Fibroblast of skin of abdomen (primary cell): ENCODE results near the gene DNAH2.

Experiments used
- DNase-seq: peaks from one replicate; pipeline ENCODE4 v3.0.0-alpha.2; 2013

Gene DNAH2

DNA sequence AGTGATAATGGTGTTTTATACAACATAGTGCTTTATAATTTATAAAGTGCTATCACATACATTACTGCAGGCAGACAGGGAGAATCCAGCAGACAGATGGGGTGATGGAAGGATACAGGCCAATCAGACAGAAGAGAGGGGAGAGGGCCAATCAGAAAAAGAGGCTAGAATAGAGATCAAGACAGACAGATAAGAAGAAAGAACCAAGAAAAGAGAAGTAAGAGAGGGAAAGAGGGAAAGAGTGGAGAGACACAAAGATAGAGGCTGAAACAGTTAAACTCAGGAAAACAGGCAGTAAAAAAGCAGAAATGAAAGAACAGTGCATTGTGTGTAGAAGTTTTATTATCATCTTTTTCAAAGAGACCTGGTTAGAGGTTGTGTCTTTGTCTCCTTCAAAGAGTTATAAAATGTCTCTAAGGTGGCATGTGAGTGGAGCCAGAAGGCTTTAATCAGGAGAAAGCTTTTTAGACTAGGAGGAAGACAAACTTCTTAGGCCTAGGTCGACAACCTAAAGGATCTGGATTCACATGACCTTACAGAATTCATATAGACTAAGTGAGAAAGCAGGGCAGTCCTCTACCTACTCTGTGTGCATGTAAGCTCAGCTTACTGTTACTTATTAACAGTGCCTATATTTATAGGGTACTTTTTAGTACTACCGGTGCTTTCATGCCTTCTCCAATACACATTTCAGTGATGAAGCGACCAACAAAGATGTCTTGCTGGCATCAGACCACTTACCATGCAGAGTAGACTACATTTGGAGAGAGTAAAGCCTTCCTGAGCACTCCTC, 162.7 kb downstream of the DNAH2 start:
- no peak for DNase-seq

DNA sequence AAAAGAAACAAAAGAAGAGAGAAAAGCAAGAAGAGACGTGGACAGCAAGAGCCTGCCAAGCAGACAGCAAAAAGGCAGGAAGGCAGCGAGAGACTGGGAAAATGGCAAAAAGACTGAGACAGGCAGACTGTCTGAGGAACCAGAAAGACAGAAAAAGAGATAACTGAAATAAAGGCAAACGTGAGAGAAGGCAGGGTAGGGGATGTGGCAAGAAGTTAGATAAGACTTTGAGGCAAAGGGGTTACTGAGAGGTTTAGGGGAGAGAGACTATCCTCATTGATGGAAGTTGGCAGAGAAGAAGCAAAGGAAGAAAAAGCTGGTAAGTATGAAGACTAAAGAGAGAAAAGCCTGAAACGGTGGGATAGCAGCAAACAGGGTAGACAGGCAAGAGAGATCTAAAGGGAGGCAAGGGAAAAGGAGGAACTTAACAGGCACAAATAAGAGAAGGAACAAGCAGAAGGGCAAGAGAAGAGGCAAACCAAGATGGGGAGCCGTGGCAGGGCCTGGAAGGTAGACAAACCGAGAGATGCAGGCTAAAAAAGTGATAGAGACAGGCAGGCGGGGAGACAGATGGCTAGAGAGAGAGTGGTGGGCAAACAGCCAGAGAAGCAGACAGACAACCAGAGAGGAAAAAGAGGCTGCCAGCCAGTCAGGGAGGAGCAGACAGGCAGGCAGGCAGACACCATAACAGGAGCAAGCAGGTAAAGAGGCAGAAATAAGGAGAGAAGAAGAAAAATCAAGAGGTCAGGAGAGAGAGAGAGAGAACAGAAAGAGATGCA, 163.9 kb downstream of the DNAH2 start:
- peak; percentile 28 for DNase-seq

DNA sequence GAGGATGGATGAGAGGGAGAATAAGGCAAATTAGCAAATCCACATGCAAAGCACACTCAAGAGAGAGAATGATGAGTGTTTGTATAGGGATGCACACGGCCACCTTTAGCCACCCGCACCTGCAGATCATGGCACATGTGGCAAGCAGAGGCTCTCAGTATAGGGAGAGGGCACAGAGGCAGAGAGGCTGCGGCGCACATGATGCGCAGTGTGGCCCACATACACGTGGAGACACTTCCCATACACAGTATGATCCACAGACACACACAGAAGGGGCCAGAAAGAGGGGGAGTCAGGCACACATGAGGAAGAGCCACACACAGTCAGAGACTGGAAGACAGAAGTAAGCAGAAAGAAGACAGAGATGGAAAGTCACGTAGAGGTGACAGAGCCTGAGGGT, 164.5 kb downstream of the DNAH2 start:
- DNase-seq, result no peak

DNA sequence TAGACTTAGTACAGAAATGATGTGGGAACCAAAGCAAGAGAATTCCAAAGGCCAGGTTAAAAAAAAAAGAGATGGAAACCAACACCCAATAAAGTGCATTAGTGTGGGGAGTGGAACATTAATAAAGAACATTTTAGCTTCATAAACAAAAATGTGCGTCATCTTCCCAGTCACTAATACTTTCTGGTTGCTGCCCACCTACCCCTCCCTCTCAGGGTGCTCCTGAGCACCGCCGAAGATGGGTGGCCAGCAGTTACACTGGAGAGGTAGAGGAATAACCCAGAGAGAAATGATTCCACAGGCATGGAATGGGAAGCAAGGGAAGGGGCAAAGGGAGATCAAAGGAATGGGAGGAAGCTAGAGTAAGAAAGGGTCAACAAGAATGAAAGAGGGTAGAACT, 165.1 kb downstream of the DNAH2 start:
- DNase-seq, result no peak
